Suppressor macrophage treated with lipopolysaccharide for 4 hours (primary cell): ENCODE data around the gene TRIM10.
A peak's percentile ranks its signal among the peaks of the same experiment; 100 is the strongest.
"Not testable (repeated sequence)": the region's sequence is repeated elsewhere in the genome, so short reads cannot be mapped to it uniquely, and the experiment has no call there.

Experiments
- DNase-seq: peaks from one replicate; pipeline ENCODE4 v3.0.0-alpha.2; 2020

The TRIM10 gene

DNA sequence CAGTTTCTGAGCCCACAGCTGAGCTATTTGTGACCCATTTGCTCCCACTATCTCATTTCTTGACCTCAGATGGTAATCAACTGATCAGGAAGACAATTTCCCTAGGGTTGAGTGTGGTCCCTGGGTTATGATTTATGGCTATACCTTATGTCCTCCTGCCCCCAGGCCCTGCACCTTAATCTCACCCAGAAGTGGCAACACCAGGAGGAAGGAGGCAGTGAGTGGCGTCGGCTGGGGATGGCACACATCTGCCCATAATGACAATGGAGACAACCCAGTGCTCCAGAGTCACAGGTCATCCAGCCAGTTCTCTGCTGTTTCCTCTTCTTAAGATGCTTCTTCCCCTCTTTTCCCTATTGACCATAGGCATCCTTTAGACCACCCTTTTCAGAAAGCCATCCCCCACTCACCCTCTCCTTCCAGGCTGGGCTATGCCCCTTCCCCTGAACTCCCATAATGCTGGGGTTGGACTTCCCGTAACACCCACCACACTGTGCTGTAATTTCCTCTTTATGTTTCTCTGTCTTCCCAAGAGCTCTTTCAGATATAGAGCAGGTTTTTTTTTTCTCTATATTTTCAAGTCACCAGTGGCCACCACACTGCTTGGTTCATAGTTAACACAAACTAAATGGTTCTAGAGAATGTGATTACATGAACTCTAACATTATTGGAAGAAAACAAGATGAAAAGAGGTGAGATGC lies 8.0 kb downstream of the TRIM10 start:
- DNase-seq = no peak

GRCh38 chr6:30152016-30152673 lies 8.9 kb downstream of the TRIM10 start:
- no peak for DNase-seq

DNA sequence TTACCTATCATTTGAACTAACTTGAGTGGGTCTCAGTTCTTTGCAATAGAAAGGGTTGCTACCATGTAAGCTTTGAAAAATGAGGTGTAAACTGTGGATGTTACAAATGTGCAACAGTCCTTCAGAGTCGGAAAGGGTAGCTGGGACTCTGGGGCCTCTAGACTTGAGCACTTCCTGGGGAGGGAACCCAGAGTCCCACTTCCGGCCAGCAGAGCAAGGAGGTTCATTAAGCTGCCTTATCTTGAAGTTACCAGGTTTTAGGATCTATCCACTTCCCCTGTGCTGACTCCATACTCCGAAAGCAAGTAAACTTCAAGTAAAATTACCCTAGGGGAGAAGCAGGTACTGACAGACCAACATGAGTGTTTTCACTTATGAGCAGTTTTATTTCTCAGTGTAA lies 9.4 kb downstream of the TRIM10 start:
- DNase-seq = no peak

DNA sequence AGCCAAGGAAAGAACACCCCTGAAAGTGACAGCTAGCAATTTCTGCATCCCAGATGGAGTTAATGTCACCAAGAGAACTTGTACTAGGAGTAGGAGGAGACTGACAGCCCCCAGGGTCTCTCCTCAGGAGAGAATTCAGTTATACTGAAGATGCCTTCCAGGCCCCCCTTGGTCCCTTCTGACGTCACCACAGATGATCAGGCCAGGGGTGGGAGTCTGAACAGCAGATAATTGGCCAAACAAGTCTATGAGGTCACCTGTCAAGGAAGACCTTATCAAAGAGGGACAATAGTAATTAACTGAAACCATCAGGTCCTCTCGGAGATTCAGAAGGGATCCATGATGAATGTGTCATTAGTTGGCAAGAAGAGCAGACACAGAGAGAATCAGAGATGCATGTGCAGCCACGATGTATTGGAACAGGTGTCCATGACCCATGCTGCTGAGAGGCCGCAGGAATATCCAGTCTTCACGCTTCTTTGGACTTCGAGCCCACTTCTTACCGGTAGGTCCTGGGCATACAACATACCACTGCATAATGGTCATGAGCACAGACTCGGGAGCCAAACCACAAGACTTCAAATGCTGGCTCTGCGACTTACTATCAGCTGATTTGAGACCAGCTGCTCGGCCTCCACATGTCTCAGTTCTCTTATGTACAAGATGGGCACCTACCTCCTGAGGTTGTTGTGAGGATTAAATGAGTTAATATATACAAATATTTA lies 10.2 kb downstream of the TRIM10 start:
- DNase-seq = no peak

- DNase-seq = peak; percentile 27
These were observed 11.0 kb downstream of the TRIM10 start for GRCh38 chr6:30149858-30150550.

DNA sequence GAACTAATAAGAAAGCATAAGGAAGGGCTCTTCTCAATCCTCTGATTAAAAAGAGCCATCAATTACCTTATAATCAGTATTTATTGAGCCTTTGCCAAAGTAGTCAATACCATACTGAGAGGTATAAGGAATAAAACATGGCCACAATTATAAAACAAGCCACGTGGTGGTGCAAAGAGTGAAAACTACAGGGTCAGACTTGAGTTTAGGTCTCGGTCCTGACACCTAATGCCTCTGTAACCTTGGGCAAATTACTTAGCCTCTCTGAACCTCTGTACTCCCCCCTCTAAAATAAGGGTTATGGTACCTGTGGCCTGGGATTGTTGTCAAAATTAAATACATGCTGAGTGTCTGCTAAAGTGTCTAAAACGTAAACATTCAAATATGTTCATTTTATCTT lies 11.8 kb downstream of the TRIM10 start:
- DNase-seq = no peak

DNA sequence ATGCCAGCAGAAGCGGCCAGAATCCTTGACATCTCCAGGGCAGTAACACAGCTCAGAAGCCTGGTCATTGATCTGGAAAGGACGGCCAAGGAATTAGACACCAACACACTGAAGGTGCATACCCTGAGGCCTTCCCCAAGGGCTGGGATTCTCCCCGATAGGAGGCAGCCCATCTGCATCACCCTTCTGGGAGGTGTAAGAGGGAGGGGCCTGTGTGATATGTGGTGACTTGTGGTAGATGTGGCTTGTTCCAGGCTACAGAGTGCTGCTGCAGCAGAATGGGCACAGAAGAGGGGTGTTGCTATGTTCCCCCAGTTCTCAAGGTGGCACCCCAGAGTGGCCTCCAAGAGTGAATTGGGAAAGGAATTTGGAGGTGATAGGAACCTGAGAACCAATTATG lies 13.9 kb downstream of the TRIM10 start:
- no peak for DNase-seq

- no peak for DNase-seq
These were observed 15.2 kb downstream of the TRIM10 start for GRCh38 chr6:30145818-30146217.

DNA sequence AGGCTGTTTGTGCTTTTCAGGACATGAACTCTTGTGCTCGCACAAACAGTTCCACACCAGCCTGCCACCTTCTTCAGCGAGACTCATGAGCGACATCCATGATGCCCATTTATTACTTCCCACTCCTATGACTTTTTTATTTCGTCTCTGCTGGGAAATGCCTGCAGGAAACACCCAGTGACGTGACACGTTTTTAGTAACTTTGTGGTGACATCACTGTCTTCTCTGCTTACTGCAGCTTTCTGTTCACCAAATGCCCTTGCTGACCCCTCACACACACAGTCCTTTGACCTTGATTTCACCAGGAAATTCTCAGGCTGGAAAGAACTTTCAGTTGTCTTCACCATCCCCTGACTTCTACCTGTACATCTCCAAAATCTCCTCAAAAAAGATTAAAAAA lies 16.2 kb downstream of the TRIM10 start:
- DNase-seq = peak; percentile 40

DNA sequence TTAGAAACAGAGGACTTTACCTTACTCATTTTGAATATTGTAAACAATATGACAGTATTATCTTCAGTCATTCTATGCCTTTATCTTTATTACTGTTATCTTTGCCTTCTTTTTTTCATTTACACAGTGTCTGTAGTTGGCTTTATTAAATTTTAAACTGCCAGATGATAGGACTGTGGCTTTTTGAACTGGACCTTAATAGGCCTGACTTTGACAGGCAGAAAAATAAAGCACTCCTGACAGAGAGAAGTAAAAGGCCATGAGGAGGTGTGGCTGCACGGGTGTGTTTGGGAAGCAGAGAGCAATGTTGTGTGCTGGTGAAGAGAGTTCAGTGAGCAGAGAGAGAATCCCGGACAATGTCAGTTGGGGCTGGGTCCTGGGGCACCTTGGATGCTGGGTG lies 17.2 kb downstream of the TRIM10 start:
- no peak for DNase-seq

DNA sequence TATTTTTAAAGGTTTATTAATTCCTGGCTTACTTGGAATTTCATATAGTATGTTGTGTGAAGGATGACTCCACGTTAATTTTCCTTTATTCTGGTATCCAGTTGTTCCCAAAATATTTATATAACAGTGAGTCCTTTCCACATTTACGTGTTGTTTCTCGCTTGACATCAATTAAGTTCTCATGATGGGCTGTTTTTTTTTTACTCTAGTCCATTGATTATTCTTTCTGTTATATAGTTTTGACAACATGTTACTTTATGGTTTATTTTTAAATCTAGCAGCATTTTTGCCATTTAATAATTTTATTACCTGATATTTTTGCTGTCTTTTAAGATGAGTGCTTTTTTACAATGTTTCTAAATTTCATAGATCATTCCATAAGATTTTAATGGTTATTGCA lies 18.3 kb downstream of the TRIM10 start:
- DNase-seq = no peak

GRCh38 chr6:30140240-30140639 lies 20.8 kb downstream of the TRIM10 start:
- not testable (repeated sequence) for DNase-seq

DNA sequence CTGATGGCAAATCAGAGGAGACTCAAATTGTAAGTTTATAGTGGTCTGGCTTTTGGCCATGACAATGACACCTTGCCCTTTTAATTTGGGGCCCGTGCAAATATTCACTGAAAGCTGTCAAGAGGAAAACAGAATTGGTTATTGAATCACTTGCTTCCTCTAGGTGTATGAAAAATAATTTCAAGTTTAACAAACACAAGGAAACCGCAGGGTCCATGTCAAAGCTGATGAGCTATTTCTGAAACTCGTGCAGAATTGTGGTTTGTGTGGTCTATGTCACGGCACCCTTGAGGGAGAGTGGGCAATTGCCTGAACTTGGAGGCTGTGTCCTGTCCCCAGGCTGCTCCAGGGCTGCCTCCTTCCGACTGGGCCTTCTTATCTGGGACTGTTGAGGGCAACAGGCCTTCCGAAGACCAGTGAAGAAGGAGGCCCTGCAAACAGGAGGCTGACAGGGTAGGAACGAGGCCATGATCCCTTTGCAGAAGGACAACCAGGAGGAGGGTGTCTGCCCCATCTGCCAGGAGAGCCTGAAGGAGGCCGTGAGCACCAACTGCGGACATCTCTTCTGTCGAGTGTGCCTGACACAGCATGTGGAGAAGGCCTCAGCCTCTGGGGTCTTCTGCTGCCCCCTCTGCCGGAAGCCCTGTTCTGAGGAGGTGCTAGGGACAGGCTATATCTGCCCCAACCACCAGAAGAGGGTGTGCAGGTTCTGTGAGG lies 24.3 kb downstream of the TRIM10 start:
- no peak for DNase-seq

- no peak for DNase-seq
These were observed 25.3 kb downstream of the TRIM10 start, which contains the start of gene TRIM40 for GRCh38 chr6:30135757-30136156. Gene TRIM40 (plus strand): TSS chr6:30136140. CDS start chr6:30137037, 897 bp downstream.

- no peak for DNase-seq
These were observed 25.9 kb downstream of the TRIM10 start for GRCh38 chr6:30135147-30135546.

GRCh38 chr6:30131947-30132497 lies 29.0 kb downstream of the TRIM10 start:
- DNase-seq = no peak

GRCh38 chr6:30130887-30131862 lies 29.8 kb downstream of the TRIM10 start:
- peak; percentile 89 for DNase-seq

DNA sequence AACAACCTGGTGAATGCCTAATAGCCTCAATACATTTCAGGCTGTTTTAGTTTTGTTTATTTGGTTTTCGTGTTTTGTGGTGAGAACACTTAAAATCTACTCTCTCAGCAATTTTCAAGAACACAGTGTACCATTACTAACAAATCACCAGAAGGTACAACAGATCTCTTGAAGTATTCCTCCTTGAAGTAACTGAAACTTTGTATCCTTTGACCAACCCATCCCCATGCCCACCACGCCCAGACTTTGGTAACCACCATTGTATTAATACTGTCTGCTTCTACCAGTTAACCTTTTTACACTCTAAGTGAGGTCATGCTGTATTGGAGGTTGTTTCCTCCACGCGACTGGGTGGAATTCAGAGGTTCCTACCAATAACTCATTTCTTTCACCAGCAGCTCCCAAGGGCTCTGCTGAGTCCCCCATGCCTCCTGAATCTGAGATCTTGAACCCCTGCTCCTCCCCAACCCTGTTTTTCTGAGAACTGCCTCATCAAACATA lies 30.8 kb downstream of the TRIM10 start:
- DNase-seq = no peak

- DNase-seq = peak; percentile 45
These were observed 31.5 kb downstream of the TRIM10 start for GRCh38 chr6:30129265-30130178.
